DMS79 treated with DMSO at 0.1 percent for 48 hours (cell line): ENCODE measurements around the gene LSM7.
"Not testable (repeated sequence)": the region's sequence is repeated elsewhere in the genome, so short reads cannot be mapped to it uniquely, and the experiment has no call there.

Experiments
- DNase-seq: peaks from one replicate; lab custom pipeline; 2025; lab: John Stamatoyannopoulos, UW

The LSM7 gene

GRCh38 chr19:2355168-2356035, 27.0 kb upstream of the LSM7 start:
- DNase-seq = no peak

DNA sequence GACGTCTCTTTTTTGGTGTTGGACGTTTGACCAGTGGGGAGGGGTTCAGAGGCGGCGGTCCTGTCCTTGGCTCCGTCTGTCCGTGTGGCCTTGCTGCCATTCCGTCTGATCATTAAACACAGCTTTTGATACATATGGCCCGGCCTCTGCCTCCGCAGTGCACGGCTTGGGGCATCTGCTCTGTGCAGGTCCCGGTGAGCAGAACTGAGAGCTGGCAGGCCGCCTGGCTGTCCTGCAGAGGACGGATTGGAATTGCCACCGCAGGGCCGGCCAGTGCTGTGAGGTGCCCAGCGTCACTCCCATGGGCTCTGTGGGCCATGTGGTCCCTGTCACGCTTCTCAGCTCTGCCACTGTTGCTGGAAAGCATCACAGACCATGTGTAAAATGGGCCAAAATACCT, 26.3 kb upstream of the LSM7 start:
- no peak for DNase-seq

GRCh38 chr19:2353887-2354592, 25.7 kb upstream of the LSM7 start:
- DNase-seq = no peak

- no peak for DNase-seq
Measured at GRCh38 chr19:2353159-2353886, 24.9 kb upstream of the LSM7 start.

- no peak for DNase-seq
Measured at GRCh38 chr19:2352121-2352520, 23.7 kb upstream of the LSM7 start.

DNA sequence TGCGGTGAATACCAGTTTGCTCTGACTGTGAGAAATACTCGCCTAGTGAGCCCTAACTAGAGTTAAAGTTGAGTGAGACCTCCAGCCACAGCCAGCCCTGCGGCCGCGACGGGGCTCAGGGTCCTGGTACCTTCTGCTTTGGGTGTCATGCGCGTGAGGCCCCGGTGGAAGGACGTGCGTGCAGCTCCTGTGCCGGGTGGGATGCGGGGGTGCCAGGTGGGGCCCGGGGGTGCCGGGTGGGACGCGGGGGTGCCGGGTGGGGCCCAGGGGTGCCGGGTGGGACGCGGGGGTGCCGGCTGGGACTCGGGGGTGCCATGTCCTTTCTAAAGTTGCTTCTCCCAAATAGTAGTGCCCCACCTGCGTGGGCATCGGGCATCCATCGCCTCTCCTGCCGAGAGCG, 23.2 kb upstream of the LSM7 start:
- no peak for DNase-seq

DNA sequence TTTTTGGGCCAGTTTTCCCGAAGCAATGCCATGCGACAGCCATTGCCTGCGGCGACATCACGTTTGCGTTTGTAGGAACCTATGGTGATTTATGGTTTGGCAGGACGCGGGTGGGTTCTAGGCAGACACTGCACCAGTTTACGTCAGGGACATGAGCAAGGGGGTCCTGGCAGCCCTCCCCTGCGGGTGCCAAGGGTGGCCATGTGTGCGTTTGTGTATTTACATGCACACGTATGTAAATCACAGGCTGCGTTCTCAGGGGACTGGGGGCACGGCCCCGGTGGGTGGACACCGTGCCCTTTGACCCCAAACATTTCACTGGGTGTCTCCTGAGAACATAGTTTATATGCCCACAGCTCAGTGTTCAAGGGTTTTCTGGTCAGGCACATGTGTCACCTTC, 22.3 kb upstream of the LSM7 start:
- no peak for DNase-seq

GRCh38 chr19:2349818-2350217, 21.4 kb upstream of the LSM7 start:
- not testable (repeated sequence) for DNase-seq

GRCh38 chr19:2345794-2346663, 17.6 kb upstream of the LSM7 start:
- peak; percentile 16 for DNase-seq

- no peak for DNase-seq
Measured at GRCh38 chr19:2345076-2345475, 16.7 kb upstream of the LSM7 start.

DNA sequence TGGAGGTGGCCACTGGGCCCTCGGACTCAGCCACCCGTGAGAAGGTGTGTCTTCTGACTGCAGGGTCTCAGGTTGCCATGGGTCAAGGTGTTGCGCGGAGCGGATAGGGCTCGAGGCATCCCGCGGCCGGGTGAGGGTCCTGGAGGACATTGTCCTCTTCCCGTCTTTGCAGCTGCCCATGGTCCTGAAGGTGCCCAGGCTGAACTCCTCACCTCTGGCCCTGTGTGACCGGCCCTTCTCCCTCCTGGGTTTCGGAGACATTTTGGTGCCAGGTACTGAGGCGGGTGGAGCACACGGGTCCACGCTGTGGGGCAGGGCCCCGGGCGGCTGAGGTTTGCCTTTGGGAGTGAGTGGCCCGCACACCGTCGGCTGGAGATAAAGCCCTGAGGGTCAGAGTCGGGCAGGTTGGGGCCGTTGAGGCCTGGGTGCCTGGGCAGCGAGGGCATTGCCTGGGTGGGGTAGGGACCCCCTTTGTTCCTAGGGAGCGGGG, 16.0 kb upstream of the LSM7 start:
- no peak for DNase-seq

- DNase-seq = no peak
Measured at GRCh38 chr19:2343289-2343982, 15.1 kb upstream of the LSM7 start.

DNA sequence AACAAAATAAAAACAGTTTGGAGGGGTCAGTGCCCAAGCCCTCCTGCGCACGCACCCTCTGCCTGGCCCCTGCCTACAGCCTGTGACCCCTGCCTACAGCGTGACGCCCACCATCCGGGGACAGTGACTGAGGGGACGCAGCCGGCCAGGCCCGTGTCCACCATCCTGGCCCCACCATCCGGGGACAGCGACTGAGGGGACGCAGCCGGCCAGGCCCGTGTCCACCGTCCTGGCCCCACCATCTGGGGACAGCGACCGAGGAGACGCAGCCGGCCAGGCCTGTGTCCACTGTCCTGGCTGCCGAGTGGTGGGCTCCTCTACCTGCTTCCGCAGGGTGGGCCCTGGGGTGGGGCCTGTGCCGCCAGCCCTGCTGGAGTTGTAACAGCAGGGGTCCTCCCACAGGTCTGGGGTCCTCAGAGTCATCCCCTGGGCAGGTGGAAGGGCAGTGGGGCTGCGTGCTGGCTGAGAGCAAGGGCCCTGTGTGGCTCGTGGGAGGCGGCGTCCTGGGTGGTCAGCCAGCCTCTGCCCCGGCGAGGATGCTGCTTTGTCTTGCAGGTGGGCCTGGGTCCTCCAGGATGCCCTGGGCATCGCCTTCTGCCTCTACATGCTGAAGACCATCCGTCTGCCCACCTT, 14.4 kb upstream of the LSM7 start:
- DNase-seq = no peak

GRCh38 chr19:2341982-2342381, 13.6 kb upstream of the LSM7 start:
- no peak for DNase-seq

DNA sequence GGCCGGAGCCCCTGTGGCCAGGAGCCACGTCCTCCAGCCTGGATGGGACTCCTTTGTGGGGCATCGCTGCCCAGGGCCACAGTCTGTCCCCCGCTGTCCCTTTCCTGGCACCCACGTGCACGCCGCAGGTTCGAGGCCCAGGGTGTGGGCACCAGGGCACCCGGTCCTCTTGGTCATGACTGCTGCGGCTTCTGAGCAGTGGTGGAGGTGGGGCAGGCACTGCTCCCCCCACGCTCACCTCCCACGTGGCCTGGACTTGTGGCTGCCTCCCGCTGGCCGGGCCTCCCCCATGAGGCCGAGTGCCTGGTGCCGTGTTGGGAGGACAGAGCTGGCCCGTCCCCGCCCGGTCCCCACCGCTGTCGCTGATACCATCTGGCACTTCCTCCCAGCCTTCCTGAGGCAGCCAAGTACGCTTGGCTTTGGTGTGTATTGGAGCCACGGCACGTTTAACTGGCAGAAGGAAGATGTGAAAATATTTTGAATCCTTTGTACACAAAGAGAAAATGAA, 12.9 kb upstream of the LSM7 start:
- no peak for DNase-seq

GRCh38 chr19:2340496-2341243, 12.3 kb upstream of the LSM7 start:
- DNase-seq = no peak

- DNase-seq = no peak
Measured at GRCh38 chr19:2339644-2340310, 11.4 kb upstream of the LSM7 start.

DNA sequence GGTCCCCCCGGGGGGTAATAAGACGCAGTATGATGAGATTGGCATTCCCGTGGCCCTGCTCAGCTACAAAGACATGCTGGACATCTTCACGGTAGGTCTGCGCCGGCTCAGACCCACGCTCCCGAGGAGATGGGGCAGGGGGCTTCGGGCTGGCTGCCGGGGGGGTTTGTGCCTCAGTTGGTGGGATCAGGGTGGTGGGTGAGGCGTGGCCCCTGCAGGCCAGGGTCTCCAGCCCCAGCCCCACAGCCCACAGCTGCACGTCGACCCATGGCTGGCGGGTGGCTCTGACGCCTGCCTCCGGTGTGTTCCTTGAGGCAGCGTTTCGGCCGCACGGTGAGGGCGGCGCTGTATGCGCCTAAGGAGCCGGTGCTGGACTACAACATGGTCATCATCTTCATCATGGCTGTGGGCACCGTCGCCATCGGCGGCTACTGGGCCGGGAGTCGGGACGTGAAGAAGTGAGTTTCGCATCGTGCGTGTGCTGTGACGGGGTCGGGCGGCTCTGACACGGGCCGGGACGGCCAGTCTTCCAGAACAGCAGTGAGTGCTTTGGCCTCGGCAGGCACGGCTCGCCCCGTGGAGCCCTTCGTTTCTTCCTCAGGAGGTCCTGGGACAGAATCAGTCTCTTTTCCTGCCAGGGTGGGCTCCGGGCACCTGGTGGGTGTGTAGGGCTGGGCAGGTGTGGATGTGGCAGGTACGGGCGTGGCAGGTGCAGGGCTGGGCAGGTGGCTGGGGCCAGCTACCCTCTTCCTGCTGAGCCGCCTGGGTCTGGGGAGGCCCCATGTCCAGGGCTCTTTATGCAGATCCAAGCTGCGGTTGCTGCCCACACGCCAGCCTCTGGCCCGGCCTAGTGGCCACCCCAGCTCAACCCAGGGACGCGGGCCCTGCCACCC, 10.6 kb upstream of the LSM7 start:
- DNase-seq = no peak
